ENCODE measurements around the gene PCDHGB4. TPM values are rescaled to one million over a fixed set of nuclear protein-coding genes. Genes with fewer than 3 reads are reported as not detected.

PCDHGB4 gene
- total RNA-seq, 4 donors from 2014 or later, result 10.4 to 12.5 (median 10.4) TPM

- no peak for TF ChIP-seq POLR2A (IDR thresholded peaks at IDR 0.05)
- TF ChIP-seq, protein P1, sequence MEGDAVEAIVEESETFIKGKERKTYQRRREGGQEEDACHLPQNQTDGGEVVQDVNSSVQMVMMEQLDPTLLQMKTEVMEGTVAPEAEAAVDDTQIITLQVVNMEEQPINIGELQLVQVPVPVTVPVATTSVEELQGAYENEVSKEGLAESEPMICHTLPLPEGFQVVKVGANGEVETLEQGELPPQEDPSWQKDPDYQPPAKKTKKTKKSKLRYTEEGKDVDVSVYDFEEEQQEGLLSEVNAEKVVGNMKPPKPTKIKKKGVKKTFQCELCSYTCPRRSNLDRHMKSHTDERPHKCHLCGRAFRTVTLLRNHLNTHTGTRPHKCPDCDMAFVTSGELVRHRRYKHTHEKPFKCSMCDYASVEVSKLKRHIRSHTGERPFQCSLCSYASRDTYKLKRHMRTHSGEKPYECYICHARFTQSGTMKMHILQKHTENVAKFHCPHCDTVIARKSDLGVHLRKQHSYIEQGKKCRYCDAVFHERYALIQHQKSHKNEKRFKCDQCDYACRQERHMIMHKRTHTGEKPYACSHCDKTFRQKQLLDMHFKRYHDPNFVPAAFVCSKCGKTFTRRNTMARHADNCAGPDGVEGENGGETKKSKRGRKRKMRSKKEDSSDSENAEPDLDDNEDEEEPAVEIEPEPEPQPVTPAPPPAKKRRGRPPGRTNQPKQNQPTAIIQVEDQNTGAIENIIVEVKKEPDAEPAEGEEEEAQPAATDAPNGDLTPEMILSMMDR (IDR thresholded peaks at IDR 0.05), result no peak
- Histone ChIP-seq H3K4me1 (no peaks in the 10 kb centered on the region), H3K27me3 (no peaks in the 10 kb centered on the region), H3K4me3 (replicated peaks in 1 of 3) (no peak overlapping the region), H3K9me3 (no peaks in the 10 kb centered on the region), H3K27ac (no peak overlapping the region), H3K36me3 (no peaks in the 10 kb centered on the region)
- 75 to 77% methylated on average over 10 of the region's 10 CpGs for WGBS, 2 donors
- no peak for DNase-seq
- intact Hi-C loops (cut with DNase I), result no loop called here
These were observed 52.1 kb downstream of the PCDHGB4 start for GRCh38 chr5:141439411-141440141.

Other genes with a start within 250 kb of the PCDHGB4 start
- 1 to 10 TPM in 2 of 4 donors, under 1 TPM in 2; 0.13 to 2.4 (median 0.71) TPM for gene PCDHB6, start 237.6 kb upstream of the PCDHGB4 start, total RNA-seq
- gene PCDHB7, start 215.1 kb upstream of the PCDHGB4 start, total RNA-seq, result 1 to 10 TPM in 3 of 4 donors, under 1 TPM in 1; 0.67 to 2.8 (median 2.1) TPM
- gene PCDHB8, start 209.9 kb upstream of the PCDHGB4 start, total RNA-seq, result 1 to 10 TPM in 3 of 4 donors, under 1 TPM in 1; 0.67 to 2.6 (median 1.8) TPM
- 1 to 10 TPM; 3.5 to 4.8 (median 4.1) TPM for gene PCDHB16, start 205.3 kb upstream of the PCDHGB4 start, total RNA-seq
- 1 to 10 TPM; 2.0 to 3.9 (median 3.0) TPM for gene PCDHB9, start 200.5 kb upstream of the PCDHGB4 start, total RNA-seq
- gene PCDHB10, start 195.3 kb upstream of the PCDHGB4 start, total RNA-seq, result 1 to 10 TPM; 1.6 to 3.1 (median 2.4) TPM
- gene PCDHB11, start 188.1 kb upstream of the PCDHGB4 start, total RNA-seq, result 1 to 10 TPM; 2.0 to 3.4 (median 2.5) TPM
- 1 to 10 TPM; 1.1 to 3.6 (median 2.4) TPM for gene PCDHB12, start 179.0 kb upstream of the PCDHGB4 start, total RNA-seq
- gene PCDHB13, start 173.8 kb upstream of the PCDHGB4 start, total RNA-seq, result 1 to 10 TPM; 4.0 to 7.2 (median 5.2) TPM
- gene PCDHB14, start 164.4 kb upstream of the PCDHGB4 start, total RNA-seq, result 1 to 10 TPM; 3.5 to 6.5 (median 4.0) TPM
- gene PCDHB15, start 142.3 kb upstream of the PCDHGB4 start, total RNA-seq, result 1 to 10 TPM; 3.8 to 6.8 (median 5.5) TPM
- gene SLC25A2, start 83.6 kb upstream of the PCDHGB4 start, total RNA-seq, result 1 to 10 TPM in 2 of 4 donors, not detected in 2; 1.6 to 4.5 TPM
- gene TAF7, start 66.9 kb upstream of the PCDHGB4 start, total RNA-seq, result 10 to 100 TPM; 48.0 to 72.6 (median 60.9) TPM
- gene PCDHGA1, start 57.2 kb upstream of the PCDHGB4 start, total RNA-seq, result 1 to 10 TPM in 2 of 4 donors, under 1 TPM in 2; 0.40 to 1.3 (median 0.87) TPM
- gene PCDHGA2, start 48.9 kb upstream of the PCDHGB4 start, total RNA-seq, result 1 to 10 TPM; 4.3 to 6.4 (median 5.6) TPM
- gene PCDHGA3, start 43.9 kb upstream of the PCDHGB4 start, total RNA-seq, result 1 to 10 TPM; 3.0 to 4.7 (median 4.1) TPM
- 1 to 10 TPM; 3.9 to 7.5 (median 6.0) TPM for gene PCDHGB1, start 37.6 kb upstream of the PCDHGB4 start, total RNA-seq
- gene PCDHGA4, start 32.7 kb upstream of the PCDHGB4 start, total RNA-seq, result 1 to 10 TPM; 3.5 to 7.7 (median 4.4) TPM
- 1 to 10 TPM; 4.4 to 7.6 (median 6.6) TPM for gene PCDHGB2, start 27.7 kb upstream of the PCDHGB4 start, total RNA-seq
- gene PCDHGA5, start 23.5 kb upstream of the PCDHGB4 start, total RNA-seq, result 1 to 10 TPM; 3.5 to 5.3 (median 4.2) TPM
- 1 to 10 TPM; 5.1 to 9.2 (median 5.8) TPM for gene PCDHGB3, start 17.5 kb upstream of the PCDHGB4 start, total RNA-seq
- gene PCDHGA6, start 13.8 kb upstream of the PCDHGB4 start, total RNA-seq, result 1 to 10 TPM; 5.6 to 7.3 (median 5.8) TPM
- 1 to 10 TPM; 5.1 to 9.8 (median 7.8) TPM for gene PCDHGA7, start 5.0 kb upstream of the PCDHGB4 start, total RNA-seq
- 1 to 10 TPM; 2.9 to 5.8 (median 4.7) TPM for gene PCDHGA8, start 4.9 kb downstream of the PCDHGB4 start, total RNA-seq
- gene PCDHGB5, start 10.2 kb downstream of the PCDHGB4 start, total RNA-seq, result 10 to 100 TPM; 17.2 to 22.6 (median 20.2) TPM
- gene PCDHGA9, start 15.1 kb downstream of the PCDHGB4 start, total RNA-seq, result 10 to 100 TPM in 3 of 4 donors, 1 to 10 TPM in 1; 9.7 to 12.1 (median 11.0) TPM
- 10 to 100 TPM in 3 of 4 donors, 1 to 10 TPM in 1; 9.5 to 11.4 (median 10.9) TPM for gene PCDHGB6, start 20.3 kb downstream of the PCDHGB4 start, total RNA-seq
- 10 to 100 TPM in 1 of 4 donors, 1 to 10 TPM in 3; 8.7 to 17.1 (median 9.3) TPM for gene PCDHGA10, start 25.3 kb downstream of the PCDHGB4 start, total RNA-seq
- 10 to 100 TPM in 3 of 4 donors, 1 to 10 TPM in 1; 9.5 to 19.7 (median 11.3) TPM for gene PCDHGB7, start 30.0 kb downstream of the PCDHGB4 start, total RNA-seq
- 1 to 10 TPM; 8.0 to 9.5 (median 8.2) TPM for gene PCDHGA11, start 33.4 kb downstream of the PCDHGB4 start, total RNA-seq
- gene PCDHGA12, start 42.8 kb downstream of the PCDHGB4 start, total RNA-seq, result 10 to 100 TPM in 2 of 4 donors, 1 to 10 TPM in 2; 9.4 to 13.5 (median 10.7) TPM
- gene PCDHGC3, start 88.3 kb downstream of the PCDHGB4 start, total RNA-seq, result 10 to 100 TPM; 24.7 to 31.5 (median 27.6) TPM
- gene PCDHGC4, start 97.3 kb downstream of the PCDHGB4 start, total RNA-seq, result 10 to 100 TPM in 1 of 4 donors, 1 to 10 TPM in 3; 2.5 to 10.7 (median 4.8) TPM
- 1 to 10 TPM; 1.8 to 3.4 (median 2.1) TPM for gene PCDHGC5, start 101.4 kb downstream of the PCDHGB4 start, total RNA-seq
- gene DIAPH1, start 231.3 kb downstream of the PCDHGB4 start, total RNA-seq, result 100 to 1,000 TPM in 1 of 4 donors, 10 to 100 TPM in 3; 82.1 to 103 (median 89.7) TPM
- gene HDAC3, start 249.2 kb downstream of the PCDHGB4 start, total RNA-seq, result 10 to 100 TPM; 44.2 to 62.7 (median 54.6) TPM
- gene RELL2, start 249.3 kb downstream of the PCDHGB4 start, total RNA-seq, result 1 to 10 TPM; 2.4 to 5.7 (median 4.6) TPM

All from thyroid gland (tissue), 4 donors.